H9 (cell line): Measurements from ENCODE around the gene SDK1. TPM values are rescaled to one million over a fixed set of nuclear protein-coding genes. Genes with fewer than 3 reads are reported as not detected.

ENCODE experiments used
- DNase-seq: peaks from one replicate; pipeline ENCODE4 v3.0.0-alpha.2; 2017
- H2AFZ ChIP-seq: one replicate; pipeline ENCODE4 v1.6.1; 2013; ENCODE audit warnings: mild to moderate bottlenecking, low read length, control low read depth, moderate library complexity
- H2AK5ac ChIP-seq: 2 replicates; pipeline ENCODE4 v1.6.1; 2013; ENCODE audit warnings: low read length, control low read depth, mixed read lengths; ENCODE audit not compliant: insufficient read length
- H2BK120ac ChIP-seq: one replicate; pipeline ENCODE4 v1.6.1; 2013; ENCODE audit warnings: low read depth, mild to moderate bottlenecking, low read length, control low read depth, inconsistent platforms; ENCODE audit not compliant: poor library complexity, severe bottlenecking
- H2BK12ac ChIP-seq: 2 replicates; pipeline ENCODE4 v1.6.1; 2013; ENCODE audit warnings: low read length, control low read depth, mixed read lengths, low read depth; ENCODE audit not compliant: insufficient read length
- H2BK15ac ChIP-seq: 2 replicates; pipeline ENCODE4 v1.6.1; 2013; ENCODE audit warnings: low read depth, low read length, control low read depth
- H2BK20ac ChIP-seq: one replicate; pipeline ENCODE4 v1.6.1; 2013; ENCODE audit warnings: low read depth, mild to moderate bottlenecking, low read length, control low read depth, inconsistent platforms; ENCODE audit not compliant: poor library complexity, severe bottlenecking
- H2BK5ac ChIP-seq: 2 replicates; pipeline ENCODE4 v1.6.1; 2013; ENCODE audit warnings: low read length, control low read depth, mixed read lengths; ENCODE audit not compliant: insufficient read length
- H3K14ac ChIP-seq: 2 replicates; pipeline ENCODE4 v1.6.1; 2013; ENCODE audit warnings: low read length, control low read depth; ENCODE audit not compliant: insufficient read depth
- H3K18ac ChIP-seq: 2 replicates; pipeline ENCODE4 v1.6.1; 2013; ENCODE audit warnings: low read depth, mild to moderate bottlenecking, mixed read lengths, low read length, control low read depth; ENCODE audit not compliant: insufficient read length
- H3K23ac ChIP-seq: 2 replicates; pipeline ENCODE4 v1.6.1; 2013; ENCODE audit warnings: low read length, control low read depth, mixed read lengths, low read depth; ENCODE audit not compliant: insufficient read length
- H3K23me2 ChIP-seq: 2 replicates; pipeline ENCODE4 v1.6.1; 2013; ENCODE audit warnings: low read depth, mild to moderate bottlenecking, mixed read lengths, low read length, control low read depth; ENCODE audit not compliant: insufficient read length, poor library complexity, severe bottlenecking
- H3K27ac ChIP-seq: 2 replicates; pipeline ENCODE4 v1.5.1; 2013; ENCODE audit warnings: low read length, control low read depth, mixed read lengths, low read depth; ENCODE audit not compliant: insufficient read length
- H3K27me3 ChIP-seq: 2 replicates; pipeline ENCODE4 v1.6.1; 2013; ENCODE audit warnings: low read length, control low read depth, inconsistent platforms; ENCODE audit not compliant: insufficient read depth
- H3K4ac ChIP-seq: 2 replicates; pipeline ENCODE4 v1.6.1; 2013; ENCODE audit warnings: low read depth, mild to moderate bottlenecking, control low read depth, inconsistent platforms, low read length, moderate library complexity
- H3K4me1 ChIP-seq: 2 replicates; pipeline ENCODE4 v1.6.1; 2013; ENCODE audit warnings: low read length, control low read depth, inconsistent platforms; ENCODE audit not compliant: insufficient read depth
- H3K4me2 ChIP-seq: 2 replicates; pipeline ENCODE4 v1.6.1; 2013; ENCODE audit warnings: low read length, control low read depth, mixed read lengths; ENCODE audit not compliant: insufficient read length, insufficient read depth
- H3K56ac ChIP-seq: 2 replicates; pipeline ENCODE4 v1.6.1; 2013; ENCODE audit warnings: low read depth, mild to moderate bottlenecking, mixed read lengths, low read length, control low read depth; ENCODE audit not compliant: insufficient read length
- H3K79me1 ChIP-seq: 2 replicates; pipeline ENCODE4 v1.6.1; 2013; ENCODE audit warnings: low read depth, mild to moderate bottlenecking, moderate library complexity, low read length, control low read depth, inconsistent platforms; ENCODE audit not compliant: insufficient read depth, poor library complexity, severe bottlenecking
- H3K79me2 ChIP-seq: 2 replicates; pipeline ENCODE4 v1.6.1; 2013; ENCODE audit warnings: low read length, control low read depth, inconsistent platforms; ENCODE audit not compliant: insufficient read depth
- H3K9ac ChIP-seq: 2 replicates; pipeline ENCODE4 v1.6.1; 2013; ENCODE audit warnings: low read length, control low read depth, mixed read lengths; ENCODE audit not compliant: insufficient read length; ENCODE audit errors: extremely low read depth
- H3K9me3 ChIP-seq: one replicate; pipeline ENCODE4 v1.6.1; 2013; ENCODE audit warnings: low read depth, low read length, inconsistent platforms; ENCODE audit not compliant: control insufficient read depth
- H3T11ph ChIP-seq: one replicate; pipeline ENCODE4 v1.6.1; 2013; ENCODE audit warnings: mild to moderate bottlenecking, low read length, control low read depth, inconsistent platforms
- H4K20me1 ChIP-seq: one replicate; pipeline ENCODE4 v1.6.1; 2013; ENCODE audit not compliant: control insufficient read depth, insufficient read length, insufficient read depth
- H4K5ac ChIP-seq: 2 replicates; pipeline ENCODE4 v1.6.1; 2013; ENCODE audit warnings: low read depth, mild to moderate bottlenecking, mixed read lengths, low read length, control low read depth; ENCODE audit not compliant: insufficient read length
- H4K8ac ChIP-seq: replicated peaks from 2 replicates; pipeline ENCODE4 v1.6.1; 2013; ENCODE audit warnings: low read length, control low read depth, mixed read lengths, low read depth; ENCODE audit not compliant: insufficient read length
- H4K91ac ChIP-seq: 2 replicates; pipeline ENCODE4 v1.6.1; 2013; ENCODE audit warnings: low read depth, mild to moderate bottlenecking, moderate library complexity, mixed read lengths, low read length, control low read depth; ENCODE audit not compliant: insufficient read length
- H3K27ac Mint-ChIP-seq, 3 experiments: 2 replicates in 2 of 3; 3 replicates in 1 of 3; pipeline ENCODE4 v1.8.0; 2020 to 2021; ENCODE audit warnings: mixed read lengths in 3 of 3, mild to moderate bottlenecking in 1 of 3, moderate library complexity in 1 of 3
- H3K27me3 Mint-ChIP-seq: 2 replicates; pipeline ENCODE4 v1.8.0; 2021; ENCODE audit warnings: low read depth, mild to moderate bottlenecking, moderate library complexity, mixed read lengths
- H3K36me3 Mint-ChIP-seq, 3 experiments: 2 replicates in 2 of 3; 3 replicates in 1 of 3; pipeline ENCODE4 v1.8.0; 2020 to 2021; ENCODE audit warnings: low read depth in 3 of 3, mixed read lengths in 3 of 3; ENCODE audit not compliant: insufficient read depth in 1 of 3
- H3K4me1 Mint-ChIP-seq, 2 experiments: 2 replicates each; pipeline ENCODE4 v1.8.0; 2020; ENCODE audit warnings: mixed read lengths in 2 of 2
- H3K4me3 Mint-ChIP-seq, 2 experiments: 2 replicates in 1 of 2; 3 replicates in 1 of 2; pipeline ENCODE4 v1.8.0; 2020 to 2021; ENCODE audit warnings: mild to moderate bottlenecking in 2 of 2, mixed read lengths in 2 of 2, moderate library complexity in 1 of 2
- H3K9me3 Mint-ChIP-seq, 2 experiments: 2 replicates in 1 of 2; 3 replicates in 1 of 2; pipeline ENCODE4 v1.8.0; 2020; ENCODE audit warnings: mild to moderate bottlenecking in 2 of 2, mixed read lengths in 2 of 2, moderate library complexity in 1 of 2
- WGBS: extraction: QIAGEN DNeasy Blood & Tissue Kit; methylation state at CpG from one replicate; pipeline ENCODE4 v1.1.7; 2013; ENCODE audit warnings: missing lambda C conversion rate, low lambda C conversion rate, mixed read lengths; ENCODE audit not compliant: insufficient read length; ENCODE audit errors: extremely low coverage; 5-methylcytosine and 5-hydroxymethylcytosine counted together
- total RNA-seq: library from RNA; stranded (reverse); gene quantifications from 2 replicates; pipeline ENCODE4 v1.2.1, GENCODE V29; 2021
- TF ChIP-seq, protein P1 (sequence below): fragments of 200-600 bp; sonication (generic); conservative IDR thresholded peaks from 3 replicates; pipeline ENCODE4 v1.8.0; 2021; ENCODE audit warnings: antibody characterized with exemption, mild to moderate bottlenecking

The SDK1 gene
- total RNA-seq, 1 experiment from 2014 or later, result 8.7 TPM

DNA sequence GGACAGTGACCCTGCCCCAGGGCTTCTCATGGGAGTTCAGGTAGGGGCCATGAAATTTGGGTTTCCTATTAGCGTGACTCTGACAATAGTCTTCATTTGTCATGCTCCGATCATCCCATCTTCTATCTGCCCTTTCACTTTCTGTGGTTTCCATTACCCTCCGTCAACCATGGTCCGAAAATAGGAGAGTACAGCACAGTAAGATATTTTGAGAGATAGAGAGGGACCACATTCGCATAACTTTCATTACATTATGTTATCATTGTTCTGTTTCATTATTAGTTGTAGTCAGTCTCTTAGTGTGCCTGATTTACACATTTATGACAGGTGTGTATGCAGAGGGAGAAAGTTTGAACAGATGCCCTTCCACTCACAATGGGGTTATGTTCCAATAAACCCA is 649.2 kb downstream of the SDK1 start:
- no peak overlapping the region for H2AK5ac ChIP-seq
- no peak overlapping the region for H2BK5ac ChIP-seq
- no peak overlapping the region; the same call in 1 of the 2 replicates for H3K14ac ChIP-seq
- no peak overlapping the region for H2BK120ac ChIP-seq
- no peak overlapping the region for H4K91ac ChIP-seq
- no peak overlapping the region for H2AFZ ChIP-seq
- H2BK12ac ChIP-seq, result no peak overlapping the region
- no peak overlapping the region for H3K18ac ChIP-seq
- no peak overlapping the region for H3K4me3 Mint-ChIP-seq
- no peaks in the 10 kb centered on the region for H3K4me1 Mint-ChIP-seq
- no peaks in the 10 kb centered on the region for H4K20me1 ChIP-seq
- no peak overlapping the region for H3K9ac ChIP-seq
- no peak overlapping the region for H3K56ac ChIP-seq
- H3K79me2 ChIP-seq, result no peaks in the 10 kb centered on the region
- no peak overlapping the region for H4K8ac ChIP-seq
- DNase-seq, result no peak
- H3K23ac ChIP-seq, result no peak overlapping the region
- H3K36me3 Mint-ChIP-seq, result peaks cover 2 to 9% (median 3%) of the 10 kb centered on the region in 3 experiments; a peak in 5 of 7 replicates
- H3K4ac ChIP-seq, result no peak overlapping the region
- no CpG with 5 or more reads among the region's 5 CpGs for WGBS
- TF ChIP-seq, protein P1, sequence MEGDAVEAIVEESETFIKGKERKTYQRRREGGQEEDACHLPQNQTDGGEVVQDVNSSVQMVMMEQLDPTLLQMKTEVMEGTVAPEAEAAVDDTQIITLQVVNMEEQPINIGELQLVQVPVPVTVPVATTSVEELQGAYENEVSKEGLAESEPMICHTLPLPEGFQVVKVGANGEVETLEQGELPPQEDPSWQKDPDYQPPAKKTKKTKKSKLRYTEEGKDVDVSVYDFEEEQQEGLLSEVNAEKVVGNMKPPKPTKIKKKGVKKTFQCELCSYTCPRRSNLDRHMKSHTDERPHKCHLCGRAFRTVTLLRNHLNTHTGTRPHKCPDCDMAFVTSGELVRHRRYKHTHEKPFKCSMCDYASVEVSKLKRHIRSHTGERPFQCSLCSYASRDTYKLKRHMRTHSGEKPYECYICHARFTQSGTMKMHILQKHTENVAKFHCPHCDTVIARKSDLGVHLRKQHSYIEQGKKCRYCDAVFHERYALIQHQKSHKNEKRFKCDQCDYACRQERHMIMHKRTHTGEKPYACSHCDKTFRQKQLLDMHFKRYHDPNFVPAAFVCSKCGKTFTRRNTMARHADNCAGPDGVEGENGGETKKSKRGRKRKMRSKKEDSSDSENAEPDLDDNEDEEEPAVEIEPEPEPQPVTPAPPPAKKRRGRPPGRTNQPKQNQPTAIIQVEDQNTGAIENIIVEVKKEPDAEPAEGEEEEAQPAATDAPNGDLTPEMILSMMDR, result no peak
- no peaks in the 10 kb centered on the region for H3K9me3 ChIP-seq
- H3K27ac ChIP-seq, result no peak overlapping the region
- H3K9me3 Mint-ChIP-seq, result peaks cover 2 to 3% of the 10 kb centered on the region in 2 experiments; a peak in 3 of 5 replicates
- H3K79me1 ChIP-seq, result no peaks in the 10 kb centered on the region
- no peak overlapping the region for H2BK20ac ChIP-seq
- no peaks in the 10 kb centered on the region for H3K27me3 Mint-ChIP-seq
- no peak overlapping the region for H3T11ph ChIP-seq
- H3K4me2 ChIP-seq, result no peak overlapping the region
- no peak overlapping the region for H2BK15ac ChIP-seq
- H3K27ac Mint-ChIP-seq, result no peak overlapping the region
- H3K23me2 ChIP-seq, result no peaks in the 10 kb centered on the region
- H3K4me1 ChIP-seq, result no peaks in the 10 kb centered on the region
- no peak overlapping the region for H4K5ac ChIP-seq
- H3K27me3 ChIP-seq, result no peaks in the 10 kb centered on the region
